ENCODE measurements around the gene TGFBR3.
A peak's percentile ranks its signal among the peaks of the same experiment; 100 is the strongest.

Gene TGFBR3

GRCh38 chr1:91819038-91819788 is 66.7 kb downstream of the TGFBR3 start:
- no peak for DNase-seq

GRCh38 chr1:91818713-91818975 is 67.3 kb downstream of the TGFBR3 start:
- DNase-seq: no peak

- no peak for DNase-seq
These were observed 68.6 kb downstream of the TGFBR3 start for GRCh38 chr1:91817211-91817905.

- DNase-seq: no peak
These were observed 69.9 kb downstream of the TGFBR3 start for GRCh38 chr1:91816031-91816430.

- no peak for DNase-seq
These were observed 71.5 kb downstream of the TGFBR3 start for GRCh38 chr1:91814448-91814847.

GRCh38 chr1:91813813-91814212 is 72.1 kb downstream of the TGFBR3 start:
- no peak for DNase-seq

- DNase-seq: no peak
These were observed 74.5 kb downstream of the TGFBR3 start for GRCh38 chr1:91811363-91812025.

- DNase-seq: no peak
These were observed 76.6 kb downstream of the TGFBR3 start for GRCh38 chr1:91809317-91809716.

- DNase-seq: no peak
These were observed 77.9 kb downstream of the TGFBR3 start for GRCh38 chr1:91807921-91808620.

GRCh38 chr1:91806769-91807700 is 78.9 kb downstream of the TGFBR3 start:
- DNase-seq: no peak

- no peak for DNase-seq
These were observed 79.7 kb downstream of the TGFBR3 start for GRCh38 chr1:91806181-91806768.

GRCh38 chr1:91805311-91805801 is 80.6 kb downstream of the TGFBR3 start:
- DNase-seq: peak in 1 of 4 experiments; percentile 8

- peak in 3 of 4 experiments; percentile 16 to 63 (median 58) for DNase-seq
These were observed 81.4 kb downstream of the TGFBR3 start for GRCh38 chr1:91804546-91805023.

- DNase-seq: peak in 2 of 4 experiments; percentile 28 to 48
These were observed 82.0 kb downstream of the TGFBR3 start for GRCh38 chr1:91803847-91804545.

- DNase-seq: no peak
These were observed 82.8 kb downstream of the TGFBR3 start for GRCh38 chr1:91803123-91803522.

GRCh38 chr1:91801496-91802115 is 84.3 kb downstream of the TGFBR3 start:
- no peak for DNase-seq

- DNase-seq: no peak
These were observed 86.1 kb downstream of the TGFBR3 start for GRCh38 chr1:91799863-91800262.

- no peak for DNase-seq
These were observed 86.8 kb downstream of the TGFBR3 start for GRCh38 chr1:91799159-91799558.

- DNase-seq: no peak
These were observed 87.2 kb downstream of the TGFBR3 start for GRCh38 chr1:91798740-91799139.

- no peak for DNase-seq
These were observed 87.7 kb downstream of the TGFBR3 start for GRCh38 chr1:91798241-91798648.
